Right lobe of liver (tissue), 4 donors: Measurements from ENCODE around the gene TMEM161B.

Experiments used
- POLR2A ChIP-seq: fragments of 450-650 bp; IDR thresholded peaks from one replicate; pipeline ENCODE4 v1.6.1; 2017; ENCODE audit warnings: antibody characterized with exemption, mild to moderate bottlenecking
- TF ChIP-seq, protein P1 (sequence below), 4 donors: fragments of 200-600 bp in 3 of 4; fragments of 450-650 bp in 1 of 4; IDR thresholded peaks; one replicate each; pipeline versions ENCODE4 v1.5.1 to v1.8.0; 2016 to 2022; ENCODE audit warnings: antibody characterized with exemption in 4 of 4, mild to moderate bottlenecking in 2 of 4
- donor health status: DM: no; HTN: no; CAD: no.
- donor health status: DM: no; HTN: no; CAD: no.
- donor health status: DM: no; HTN: yes; CAD: no.

DNA sequence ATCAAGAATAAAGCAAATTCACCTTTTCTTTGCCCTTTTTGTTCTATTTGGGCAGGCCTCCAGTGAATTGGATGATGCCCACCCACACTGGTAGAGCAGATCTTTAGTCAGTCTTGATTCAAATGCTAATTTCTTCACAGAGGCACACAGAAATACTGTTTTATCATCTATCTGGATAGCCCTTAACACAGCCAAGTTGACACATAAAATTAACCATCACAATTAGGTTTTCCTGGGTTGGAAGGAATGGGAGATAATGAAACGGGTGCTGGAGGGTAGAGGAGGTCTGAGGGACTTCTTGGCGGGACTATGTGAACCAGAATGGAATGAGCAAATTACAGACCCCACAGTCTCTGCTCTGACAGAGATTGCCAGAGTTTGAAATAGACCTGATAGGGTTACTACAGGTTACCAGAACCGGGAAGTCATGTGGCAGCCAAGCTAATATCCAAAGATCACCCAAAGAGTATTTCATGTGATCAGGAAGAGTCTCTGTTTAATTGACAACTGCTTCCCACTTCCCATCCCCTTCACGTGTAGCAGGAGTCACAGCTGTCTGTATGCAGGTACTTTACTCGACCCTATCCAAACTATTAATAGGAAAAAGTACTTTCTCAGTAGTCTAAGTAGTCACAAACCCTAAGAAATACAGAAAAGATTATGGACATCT lies 20.0 kb upstream of the TMEM161B start:
- no peak for TF ChIP-seq POLR2A
- TF ChIP-seq, protein P1, sequence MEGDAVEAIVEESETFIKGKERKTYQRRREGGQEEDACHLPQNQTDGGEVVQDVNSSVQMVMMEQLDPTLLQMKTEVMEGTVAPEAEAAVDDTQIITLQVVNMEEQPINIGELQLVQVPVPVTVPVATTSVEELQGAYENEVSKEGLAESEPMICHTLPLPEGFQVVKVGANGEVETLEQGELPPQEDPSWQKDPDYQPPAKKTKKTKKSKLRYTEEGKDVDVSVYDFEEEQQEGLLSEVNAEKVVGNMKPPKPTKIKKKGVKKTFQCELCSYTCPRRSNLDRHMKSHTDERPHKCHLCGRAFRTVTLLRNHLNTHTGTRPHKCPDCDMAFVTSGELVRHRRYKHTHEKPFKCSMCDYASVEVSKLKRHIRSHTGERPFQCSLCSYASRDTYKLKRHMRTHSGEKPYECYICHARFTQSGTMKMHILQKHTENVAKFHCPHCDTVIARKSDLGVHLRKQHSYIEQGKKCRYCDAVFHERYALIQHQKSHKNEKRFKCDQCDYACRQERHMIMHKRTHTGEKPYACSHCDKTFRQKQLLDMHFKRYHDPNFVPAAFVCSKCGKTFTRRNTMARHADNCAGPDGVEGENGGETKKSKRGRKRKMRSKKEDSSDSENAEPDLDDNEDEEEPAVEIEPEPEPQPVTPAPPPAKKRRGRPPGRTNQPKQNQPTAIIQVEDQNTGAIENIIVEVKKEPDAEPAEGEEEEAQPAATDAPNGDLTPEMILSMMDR (IDR thresholded peaks at IDR 0.05) = no peak
